Ramos (cell line): ENCODE measurements around the gene ADGRF5.

ENCODE experiments used
- in situ Hi-C: fragments of 300-500 bp; cut with MboI; formaldehyde crosslinking; loops from one replicate; pipeline ENCODE4 v1.14.3; 2022; ENCODE audit warnings: low sequenced_read_pairs; ENCODE audit not compliant: unreplicated experiment

ADGRF5 gene

GRCh38 chr6:46898006-46898405 is 23.7 kb downstream of the ADGRF5 start:
- in situ Hi-C loops: no loop called here

GRCh38 chr6:46896871-46897270 is 24.9 kb downstream of the ADGRF5 start:
- in situ Hi-C loops: no loop called here

GRCh38 chr6:46895930-46896329 is 25.8 kb downstream of the ADGRF5 start:
- in situ Hi-C loops: no loop called here

GRCh38 chr6:46894433-46894832 is 27.3 kb downstream of the ADGRF5 start:
- in situ Hi-C loops: no loop called here

GRCh38 chr6:46893648-46894047 is 28.1 kb downstream of the ADGRF5 start:
- in situ Hi-C loops: no loop called here

- in situ Hi-C loops: no loop called here
Observed at GRCh38 chr6:46891252-46891795, 30.4 kb downstream of the ADGRF5 start.

- in situ Hi-C loops: no loop called here
Observed at GRCh38 chr6:46888578-46888977, 33.2 kb downstream of the ADGRF5 start.

GRCh38 chr6:46888031-46888430 is 33.7 kb downstream of the ADGRF5 start:
- in situ Hi-C loops: no loop called here

- in situ Hi-C loops: no loop called here
Observed at GRCh38 chr6:46882645-46883044, 39.1 kb downstream of the ADGRF5 start.

- in situ Hi-C loops: no loop called here
Observed at GRCh38 chr6:46879003-46879402, 42.7 kb downstream of the ADGRF5 start.

GRCh38 chr6:46876126-46876525 is 45.6 kb downstream of the ADGRF5 start:
- in situ Hi-C loops: no loop called here

GRCh38 chr6:46867411-46867810 is 54.3 kb downstream of the ADGRF5 start:
- in situ Hi-C loops: loop anchor here (25.0 kb wide), 1 partner anchor 445 kb away; the partner anchor contains the start of gene TNFRSF21

GRCh38 chr6:46865221-46865620 is 56.5 kb downstream of the ADGRF5 start:
- in situ Hi-C loops: loop anchor here (25.0 kb wide), 1 partner anchor 447 kb away; the partner anchor contains the start of gene TNFRSF21

GRCh38 chr6:46863791-46864190 is 57.9 kb downstream of the ADGRF5 start:
- in situ Hi-C loops: loop anchor here (25.0 kb wide), 1 partner anchor 449 kb away; the partner anchor contains the start of gene TNFRSF21

- in situ Hi-C loops: loop anchor here (25.0 kb wide), 1 partner anchor 450 kb away; the partner anchor contains the start of gene TNFRSF21
Observed at GRCh38 chr6:46862381-46862780, 59.4 kb downstream of the ADGRF5 start.

- in situ Hi-C loops: loop anchor here (25.0 kb wide), 1 partner anchor 456 kb away; the partner anchor contains the start of gene TNFRSF21
Observed at GRCh38 chr6:46855966-46856365, 65.8 kb downstream of the ADGRF5 start.

- in situ Hi-C loops: loop anchor here (25.0 kb wide), 1 partner anchor 461 kb away; the partner anchor contains the start of gene TNFRSF21
Observed at GRCh38 chr6:46851576-46851975, 70.2 kb downstream of the ADGRF5 start.

GRCh38 chr6:46850792-46851191 is 70.9 kb downstream of the ADGRF5 start:
- in situ Hi-C loops: loop anchor here (25.0 kb wide), 1 partner anchor 462 kb away; the partner anchor contains the start of gene TNFRSF21

GRCh38 chr6:46849361-46849690 is 72.4 kb downstream of the ADGRF5 start:
- in situ Hi-C loops: no loop called here

GRCh38 chr6:46848684-46849360 is 72.9 kb downstream of the ADGRF5 start:
- in situ Hi-C loops: no loop called here

GRCh38 chr6:46845126-46845525 is 76.6 kb downstream of the ADGRF5 start:
- in situ Hi-C loops: no loop called here
